A549 (cell line): ENCODE data around the gene ENTPD8. TPM values are rescaled to one million over a fixed set of nuclear protein-coding genes. Genes with fewer than 3 reads are reported as not detected.

Experiments used
- ATAC-seq, 2 experiments: fragments of 200-7000 bp in 1 of 2; fragments of >200 bp in 1 of 2; cut with Nextera tagmentation in 1 of 2; cut with Tn5 transposase in 1 of 2; 3 replicates each; pipeline versions ENCODE4 v1.8.0 to v1.9.1; 2018 to 2020; ENCODE audit warnings: mild to moderate bottlenecking in 1 of 2, moderate library complexity in 1 of 2
- CTCF ChIA-PET: fragments of 300-600 bp; sonication (Branson Sonifier 250); formaldehyde crosslinking; extraction: SDS; loops from one replicate; lab custom pipeline; 2021; ENCODE audit warnings: antibody characterized with exemption, inconsistent platforms; lab: Yijun Ruan, JAX
- POLR2A ChIA-PET: fragments of 350-600 bp; formaldehyde crosslinking; extraction: SDS; loops from one replicate; lab custom pipeline; 2021; ENCODE audit warnings: antibody characterized with exemption, inconsistent platforms; lab: Yijun Ruan, JAX
- DNase-seq, 2 experiments: peaks; one replicate each; pipeline versions ENCODE4 v3.0.0 to v3.0.0-alpha.2; 2011 to 2016; ENCODE audit warnings: low read depth in 1 of 2, low spot score in 1 of 2
- FAIRE-seq: peaks from 2 replicates; lab custom pipeline; 2011; peaks lifted over from hg19 to GRCh38; lab: Jason Lieb, UNC
- H3K27ac ChIP-seq, 2 experiments: fragments of >200 bp; sonication (Bioruptor Twin); formaldehyde crosslinking; 3 replicates each; pipeline ENCODE4 v1.5.1; 2016 to 2017
- H3K4me1 ChIP-seq: fragments of >200 bp; sonication (Bioruptor Twin); formaldehyde crosslinking; 3 replicates; pipeline ENCODE4 v1.6.1; 2016
- H3K4me2 ChIP-seq: fragments of >200 bp; sonication (Bioruptor Twin); formaldehyde crosslinking; 3 replicates; pipeline ENCODE4 v1.6.1; 2016
- H3K4me3 ChIP-seq: fragments of >200 bp; sonication (Bioruptor Twin); formaldehyde crosslinking; 3 replicates; pipeline ENCODE4 v1.5.1; 2016
- H3K9me3 ChIP-seq: fragments of >200 bp; sonication (Bioruptor Twin); formaldehyde crosslinking; 3 replicates; pipeline ENCODE4 v1.6.1; 2016
- BCL3 ChIP-seq: fragments of >200 bp; sonication (Bioruptor Twin); formaldehyde crosslinking; IDR thresholded peaks from 3 replicates; pipeline ENCODE4 v1.6.1; 2016
- ELK1 ChIP-seq: fragments of 150-350 bp; IDR thresholded peaks from 2 replicates; pipeline ENCODE4 v1.6.1; 2014; ENCODE audit warnings: low read depth, mild to moderate bottlenecking, low read length
- EP300 ChIP-seq, 2 experiments: fragments of >200 bp; sonication (Bioruptor Twin); formaldehyde crosslinking; IDR thresholded peaks; 2 replicates in 1 of 2; 3 replicates in 1 of 2; pipeline ENCODE4 v1.6.1; 2016 to 2017
- ESRRA ChIP-seq: fragments of 150-350 bp; IDR thresholded peaks from 2 replicates; pipeline ENCODE4 v1.6.1; 2014; ENCODE audit warnings: mild to moderate bottlenecking, low read length, borderline replicate concordance
- FOSL2 ChIP-seq, 2 experiments: fragments of 450-650 bp in 1 of 2; fragments of >200 bp in 1 of 2; sonication (Bioruptor Twin) in 1 of 2; formaldehyde crosslinking; IDR thresholded peaks; 2 replicates each; pipeline versions ENCODE4 v1.5.0 to v1.6.1; 2016 to 2020; ENCODE audit warnings: mild to moderate bottlenecking in 1 of 2, moderate library complexity in 1 of 2
- HDAC2 ChIP-seq: fragments of 200-600 bp; sonication (generic); IDR thresholded peaks from 2 replicates; pipeline ENCODE4 v1.6.1; 2016
- HES2 ChIP-seq: fragments of >200 bp; sonication (Bioruptor Twin); formaldehyde crosslinking; IDR thresholded peaks from 2 replicates; pipeline ENCODE4 v1.6.1; 2016
- HMGXB4 ChIP-seq: fragments of 250-450 bp; sonication (Bioruptor Pico); IDR thresholded peaks from 2 replicates; pipeline ENCODE4 v1.5.0; 2021; ENCODE audit warnings: mild to moderate bottlenecking, moderate library complexity, borderline replicate concordance
- HOXA7 ChIP-seq: fragments of 250-450 bp; sonication (Bioruptor Pico); IDR thresholded peaks from 2 replicates; pipeline ENCODE4 v1.5.0; 2020; ENCODE audit warnings: mild to moderate bottlenecking, moderate library complexity
- HOXB13 ChIP-seq: fragments of 250-450 bp; sonication (Bioruptor Pico); IDR thresholded peaks from 2 replicates; pipeline ENCODE4 v1.5.0; 2020; ENCODE audit warnings: low read depth, mild to moderate bottlenecking, moderate library complexity
- JUN ChIP-seq, 2 experiments: fragments of >200 bp; sonication (Bioruptor Twin); formaldehyde crosslinking; IDR thresholded peaks; 2 replicates in 1 of 2; 3 replicates in 1 of 2; pipeline ENCODE4 v1.6.1; 2016 to 2017
- JUNB ChIP-seq: fragments of >200 bp; sonication (Bioruptor Twin); formaldehyde crosslinking; IDR thresholded peaks from 2 replicates; pipeline ENCODE4 v1.6.1; 2016
- MAFK ChIP-seq: fragments of 450-650 bp; IDR thresholded peaks from 2 replicates; pipeline ENCODE4 v1.6.1; 2014; ENCODE audit not compliant: partially characterized antibody
- PBX3 ChIP-seq: IDR thresholded peaks from 2 replicates; pipeline ENCODE4 v1.6.1; 2012
- RCOR1 ChIP-seq: fragments of 150-350 bp; IDR thresholded peaks from 2 replicates; pipeline ENCODE4 v1.6.1; 2014; ENCODE audit warnings: antibody characterized with exemption, low read length, low read depth
- USF2 ChIP-seq: fragments of 450-650 bp; IDR thresholded peaks from 2 replicates; pipeline ENCODE4 v1.6.1; 2014; ENCODE audit warnings: antibody characterized with exemption
- ZC3H11A ChIP-seq: fragments of 450-650 bp; IDR thresholded peaks from 2 replicates; pipeline ENCODE4 v1.6.1; 2014; ENCODE audit warnings: antibody characterized with exemption, mild to moderate bottlenecking
- WGBS: methylation state at CpG from one replicate; pipeline ENCODE4 v1.1.6; 2017; ENCODE audit errors: missing lambda C conversion rate; 5-methylcytosine and 5-hydroxymethylcytosine counted together
- polyA plus RNA-seq, 4 experiments: library from polyadenylated mRNA; depleted of rRNA in 3 of 4; stranded (reverse); fragments of >200 nt; fragmentation: RNase III in 1 of 4; extraction: RNeasy Plus Mini Kit Qiagen cat#74134 plus additional on column Dnase treatment in 1 of 4; gene quantifications; 2 replicates in 3 of 4; 3 replicates in 1 of 4; pipeline ENCODE4 v1.2.3, GENCODE V29; 2011 to 2017

Gene ENTPD8
- polyA plus RNA-seq, 2 of the 4 experiments (the other 2 are of a cell fraction), result 0.18 to 0.36 TPM

- ChIA-PET POLR2A (no interaction called here), CTCF (interaction anchor here (0.6 to 8.1 kb wide), 5 partner anchors 10 to 168 kb away, joined by 3 to 98 read pairs (median 3); partner anchors contain the start of genes ENTPD8, EXD3 and NOXA1)
- no peaks in the 10 kb centered on the region for H3K9me3 ChIP-seq
- no peak for ATAC-seq
- no peak for TF ChIP-seq ESRRA
- TF ChIP-seq HMGXB4, result no peak
- TF ChIP-seq MAFK, result no peak
- TF ChIP-seq ZC3H11A, result no peak
- TF ChIP-seq JUN (IDR thresholded peaks at IDR 0.05), result no peak
- no peak for TF ChIP-seq HOXA7
- TF ChIP-seq HOXB13 (CRISPR knock-in tag), result no peak
- TF ChIP-seq PBX3, result no peak
- TF ChIP-seq HDAC2, result no peak
- no peak for TF ChIP-seq HES2
- TF ChIP-seq, all 56 proteins: peak for 0
- Histone ChIP-seq H3K4me3 (no peak overlapping the region), H3K4me1 (peaks cover 24% of the 10 kb centered on the region), H3K27ac (no peak overlapping the region), H3K4me2 (no peak overlapping the region)
- FAIRE-seq (no peak), DNase-seq (no peak)
- 96% methylated on average over 9 of the region's 26 CpGs for WGBS
Measured at GRCh38 chr9:137433916-137434431, 7.2 kb downstream of the ENTPD8 start.

- peaks cover 24% of the 10 kb centered on the region for H3K4me1 ChIP-seq
- ATAC-seq, result no peak
- WGBS, result no CpG with 5 or more reads among the region's 19 CpGs
- no peak for FAIRE-seq
- POLR2A ChIA-PET, result no interaction called here
- no peak overlapping the region for H3K27ac ChIP-seq
- TF ChIP-seq EP300 (IDR thresholded peaks at IDR 0.05) (no peak), RCOR1 (no peak), HDAC2 (no peak), BCL3 (no peak), USF2 (no peak), MAFK (no peak), FOSL2 (IDR thresholded peaks at IDR 0.05) (no peak), FOSL2 (CRISPR knock-in tag; IDR thresholded peaks at IDR 0.05) (no peak), JUNB (no peak), ELK1 (no peak)
- no peak overlapping the region for H3K4me3 ChIP-seq
- CTCF ChIA-PET, result interaction anchor here (0.6 to 8.1 kb wide), 5 partner anchors 10 to 169 kb away, joined by 3 to 98 read pairs (median 3); partner anchors contain the start of genes ENTPD8, EXD3 and NOXA1
- no peak for DNase-seq
- H3K4me2 ChIP-seq, result no peak overlapping the region
- H3K9me3 ChIP-seq, result no peaks in the 10 kb centered on the region
Measured at GRCh38 chr9:137433349-137433915, 7.7 kb downstream of the ENTPD8 start.
